HG03039 (cell line): ENCODE data around the gene COLQ.
"Not testable (repeated sequence)": the region's sequence is repeated elsewhere in the genome, so short reads cannot be mapped to it uniquely, and the experiment has no call there.

Source experiments
- ATAC-seq: cut with Tn5 transposase; IDR thresholded peaks from one replicate; pipeline ENCODE4 v1.9.1; 2021; ENCODE audit warnings: mild to moderate bottlenecking, moderate library complexity; ENCODE audit not compliant: unreplicated experiment

The COLQ gene

GRCh38 chr3:15493436-15493835 is 28.1 kb downstream of the COLQ start:
- ATAC-seq, result no peak

GRCh38 chr3:15492847-15493360 is 28.6 kb downstream of the COLQ start:
- no peak for ATAC-seq

- ATAC-seq, result no peak
Measured at GRCh38 chr3:15491143-15491542, 30.4 kb downstream of the COLQ start.

- ATAC-seq, result no peak
Measured at GRCh38 chr3:15490158-15490557, 31.3 kb downstream of the COLQ start.

GRCh38 chr3:15488002-15488401 is 33.5 kb downstream of the COLQ start:
- ATAC-seq, result no peak

- no peak for ATAC-seq
Measured at GRCh38 chr3:15486979-15487378, 34.5 kb downstream of the COLQ start.

GRCh38 chr3:15486020-15486419 is 35.5 kb downstream of the COLQ start:
- ATAC-seq, result no peak

- not testable (repeated sequence) for ATAC-seq
Measured at GRCh38 chr3:15484551-15484950, 37.0 kb downstream of the COLQ start.

GRCh38 chr3:15479400-15480224 is 41.9 kb downstream of the COLQ start:
- ATAC-seq, result no peak

GRCh38 chr3:15478640-15478979 is 42.9 kb downstream of the COLQ start:
- no peak for ATAC-seq

GRCh38 chr3:15477951-15478639 is 43.4 kb downstream of the COLQ start:
- ATAC-seq, result no peak

- no peak for ATAC-seq
Measured at GRCh38 chr3:15476378-15476777, 45.1 kb downstream of the COLQ start.

GRCh38 chr3:15475161-15475560 is 46.3 kb downstream of the COLQ start:
- no peak for ATAC-seq

GRCh38 chr3:15471861-15472260 is 49.6 kb downstream of the COLQ start:
- no peak for ATAC-seq

GRCh38 chr3:15470849-15471248 is 50.7 kb downstream of the COLQ start:
- ATAC-seq, result no peak

GRCh38 chr3:15470261-15470660 is 51.2 kb downstream of the COLQ start:
- no peak for ATAC-seq

- ATAC-seq, result no peak
Measured at GRCh38 chr3:15467227-15468181, 54.0 kb downstream of the COLQ start.

GRCh38 chr3:15465876-15466585 is 55.5 kb downstream of the COLQ start:
- ATAC-seq, result no peak

- no peak for ATAC-seq
Measured at GRCh38 chr3:15462451-15462850, 59.1 kb downstream of the COLQ start.

- no peak for ATAC-seq
Measured at GRCh38 chr3:15460891-15461531, 60.5 kb downstream of the COLQ start.
